Inflammatory macrophage treated with lipopolysaccharide for 4 hours (primary cell): ENCODE results near the gene ID2.

Experiments
- DNase-seq: peaks from one replicate; pipeline ENCODE4 v3.0.0-alpha.2; 2020

The ID2 gene, protein sequence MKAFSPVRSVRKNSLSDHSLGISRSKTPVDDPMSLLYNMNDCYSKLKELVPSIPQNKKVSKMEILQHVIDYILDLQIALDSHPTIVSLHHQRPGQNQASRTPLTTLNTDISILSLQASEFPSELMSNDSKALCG

DNA sequence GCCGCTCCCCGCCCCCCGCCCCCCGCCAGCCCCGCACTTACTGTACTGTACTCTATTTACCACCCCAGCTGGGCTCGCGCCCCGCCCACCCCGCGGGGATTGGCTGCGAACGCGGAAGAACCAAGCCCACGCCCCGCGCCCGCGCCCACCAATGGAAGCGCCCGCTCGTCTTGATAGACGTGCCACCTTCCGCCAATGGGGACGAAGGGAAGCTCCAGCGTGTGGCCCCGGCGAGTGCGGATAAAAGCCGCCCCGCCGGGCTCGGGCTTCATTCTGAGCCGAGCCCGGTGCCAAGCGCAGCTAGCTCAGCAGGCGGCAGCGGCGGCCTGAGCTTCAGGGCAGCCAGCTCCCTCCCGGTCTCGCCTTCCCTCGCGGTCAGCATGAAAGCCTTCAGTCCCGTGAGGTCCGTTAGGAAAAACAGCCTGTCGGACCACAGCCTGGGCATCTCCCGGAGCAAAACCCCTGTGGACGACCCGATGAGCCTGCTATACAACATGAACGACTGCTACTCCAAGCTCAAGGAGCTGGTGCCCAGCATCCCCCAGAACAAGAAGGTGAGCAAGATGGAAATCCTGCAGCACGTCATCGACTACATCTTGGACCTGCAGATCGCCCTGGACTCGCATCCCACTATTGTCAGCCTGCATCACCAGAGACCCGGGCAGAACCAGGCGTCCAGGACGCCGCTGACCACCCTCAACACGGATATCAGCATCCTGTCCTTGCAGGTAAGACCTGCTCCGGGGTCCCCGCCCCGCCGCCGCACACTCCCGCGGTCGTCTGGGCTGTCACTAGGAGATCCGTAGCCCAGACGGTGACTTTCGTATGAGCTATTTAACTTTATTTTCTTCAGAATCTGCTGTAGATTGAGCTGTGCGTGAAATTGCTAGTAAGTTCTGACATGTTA, at the start of gene ID2:
TSS of gene ID2 (plus strand) at position 271 of the 907 bp plus-strand sequence. CDS start at position 381, 110 bp downstream.
- DNase-seq = peak; percentile 100

DNA sequence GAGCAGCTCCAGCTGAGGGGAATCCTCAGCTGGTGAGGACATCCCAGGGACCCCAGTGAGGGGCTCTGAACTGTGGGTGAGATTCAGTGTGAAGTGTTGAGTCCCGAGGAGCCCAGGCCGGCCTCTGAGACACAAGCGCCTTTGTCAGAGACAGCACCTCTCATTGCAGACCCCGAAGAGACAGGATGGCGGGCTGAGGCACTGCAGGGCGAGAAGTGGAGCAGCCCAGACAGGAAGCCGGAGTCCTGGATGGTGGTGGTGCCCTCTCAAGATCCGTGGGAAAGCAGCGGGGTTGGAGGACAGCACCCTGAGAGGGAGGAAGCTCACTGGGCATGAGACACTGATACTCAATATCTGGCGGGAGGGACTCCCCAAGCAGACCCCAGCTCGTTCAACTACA, 49.1 kb upstream of the ID2 start:
- no peak for DNase-seq

DNA sequence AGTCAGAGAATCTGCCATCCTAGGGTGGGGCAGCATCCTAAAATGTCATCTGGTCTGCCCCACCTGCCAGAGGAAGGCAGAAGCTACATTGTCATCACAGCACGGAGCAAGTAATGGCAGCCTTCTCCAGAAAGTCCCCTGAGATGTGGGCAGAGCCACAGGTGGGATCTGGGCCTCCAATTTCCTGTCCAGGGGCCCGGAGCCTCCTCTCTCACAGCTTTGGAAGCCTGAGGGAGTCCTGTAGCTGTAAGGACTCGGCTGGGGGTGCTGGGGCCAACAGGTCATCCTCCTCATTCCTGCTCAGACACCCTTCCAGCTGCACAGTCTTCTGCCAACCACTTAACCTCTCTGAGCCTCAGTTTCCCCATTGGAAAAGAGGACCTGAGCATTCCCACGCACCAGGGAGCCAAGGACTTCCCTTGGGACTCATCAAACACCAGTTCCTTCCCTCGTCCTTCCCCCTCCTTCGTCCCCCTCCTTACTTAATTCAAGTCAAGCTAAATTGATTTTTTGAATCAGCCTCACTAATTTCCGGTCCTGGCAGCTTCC, 48.6 kb upstream of the ID2 start:
- no peak for DNase-seq

DNA sequence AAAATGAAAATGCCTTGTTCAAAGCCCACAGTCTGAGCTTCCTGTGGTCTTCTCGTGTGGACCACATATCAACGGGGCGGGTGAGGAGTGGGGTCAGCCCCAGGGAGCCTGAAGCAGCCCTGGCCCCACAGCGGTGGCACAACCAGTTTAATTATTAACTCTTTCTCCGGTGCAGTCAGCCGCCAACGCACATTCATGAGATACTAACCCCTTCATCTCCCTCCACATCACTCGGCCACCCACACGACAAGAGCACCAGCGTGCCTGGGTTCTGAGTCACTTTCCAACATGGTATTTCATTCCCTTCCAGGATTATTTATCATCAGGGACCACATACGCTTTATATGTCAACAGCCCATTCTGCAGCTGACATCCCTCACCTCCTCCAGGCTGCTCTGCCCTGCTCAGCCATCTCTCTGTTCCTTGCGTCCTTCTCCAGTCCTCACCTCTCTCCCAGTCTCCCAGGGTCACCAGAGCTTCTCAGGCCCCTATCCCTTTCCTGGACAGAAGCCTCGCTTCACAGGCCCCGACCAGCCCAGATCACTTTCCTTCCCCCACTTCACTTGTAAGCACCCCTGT, 48.0 kb upstream of the ID2 start:
- no peak for DNase-seq

GRCh38 chr2:8634466-8635172, 47.2 kb upstream of the ID2 start:
- no peak for DNase-seq

DNA sequence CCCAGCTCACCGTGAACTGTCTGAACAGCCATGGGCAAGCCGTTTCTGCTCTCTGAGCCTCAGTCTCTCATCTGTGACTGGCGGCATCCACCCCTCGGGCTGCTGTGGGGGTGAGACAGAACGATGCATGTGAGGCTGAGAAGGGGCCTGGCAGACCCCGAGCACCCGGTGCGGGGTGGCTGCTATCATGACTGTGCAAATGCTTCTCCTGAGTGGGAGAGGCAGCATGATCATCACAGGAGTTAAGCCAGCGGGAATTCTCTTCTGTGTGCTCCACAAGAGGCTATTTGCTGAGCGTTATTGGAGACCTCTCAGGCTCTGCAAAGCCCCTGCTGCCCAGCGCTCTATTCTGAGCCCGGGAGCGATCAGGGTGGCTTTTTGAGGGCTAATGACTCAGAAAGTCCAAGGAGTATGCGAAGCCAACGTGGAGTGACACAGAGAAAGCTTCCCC, 45.8 kb upstream of the ID2 start:
- no peak for DNase-seq

DNA sequence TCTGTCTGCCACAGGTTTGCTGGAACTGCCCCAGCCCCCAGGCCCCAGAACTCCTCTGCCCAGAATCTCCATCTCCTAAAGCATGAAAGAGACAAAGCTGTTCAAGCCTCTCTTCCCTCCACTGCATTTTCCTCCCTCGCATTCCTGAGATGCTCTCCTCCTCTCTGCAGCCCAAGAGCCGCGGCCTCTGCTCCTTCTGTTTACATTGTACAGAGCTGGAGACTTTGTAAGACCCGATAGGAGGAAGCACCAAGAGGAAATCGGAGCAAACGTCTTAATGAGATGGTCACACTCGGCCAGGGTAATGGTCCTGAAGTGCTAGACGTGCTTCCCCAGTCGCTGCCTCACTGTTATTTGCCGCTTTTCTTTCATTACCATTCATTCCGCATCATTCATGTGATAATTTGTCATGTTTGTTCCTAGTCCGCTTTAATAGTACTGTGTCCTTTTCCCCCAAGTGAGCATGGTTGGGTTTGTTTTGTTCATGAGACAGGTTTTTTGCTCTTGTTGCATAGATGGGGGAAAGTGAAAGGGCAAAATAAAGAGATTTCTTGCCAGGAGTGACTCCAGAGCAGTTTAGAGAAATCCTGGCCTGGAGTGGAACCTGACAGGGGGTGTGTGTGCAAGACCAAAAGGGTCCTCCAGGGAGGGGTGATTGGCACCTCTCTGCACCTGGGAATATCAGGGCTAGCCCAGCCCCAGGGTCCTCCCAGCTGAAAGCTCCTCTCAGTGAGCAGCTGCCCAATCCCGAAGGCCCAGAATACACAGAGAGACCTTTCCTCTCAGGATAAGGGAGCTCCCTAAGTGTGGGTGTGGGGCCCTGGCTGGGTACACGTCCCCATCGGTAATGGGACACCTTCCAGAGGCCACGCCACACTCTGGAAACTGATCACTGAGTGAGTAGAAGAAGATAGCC, 44.9 kb upstream of the ID2 start:
- no peak for DNase-seq

- no peak for DNase-seq
These were observed 43.5 kb upstream of the ID2 start for GRCh38 chr2:8638327-8638726.

GRCh38 chr2:8639122-8639635, 42.7 kb upstream of the ID2 start:
- DNase-seq = no peak

DNA sequence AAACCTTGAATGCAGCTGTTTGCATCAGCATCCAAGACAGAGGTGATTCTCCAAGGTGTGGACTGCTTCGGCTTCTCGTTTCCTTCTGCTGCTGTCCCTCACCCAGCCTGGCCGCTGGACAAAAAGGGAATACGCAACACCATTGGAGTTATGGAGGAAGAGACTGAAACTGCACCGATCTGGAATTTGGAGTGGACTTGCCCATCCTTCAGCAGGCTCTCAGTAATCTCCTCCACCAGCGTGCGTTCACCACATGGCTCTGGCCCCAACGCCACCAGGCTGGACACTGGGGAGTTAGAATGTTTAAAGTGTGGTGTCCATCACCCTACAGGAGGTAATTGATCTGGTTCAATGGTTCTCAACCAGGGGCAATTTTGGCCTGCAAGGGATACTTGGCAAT, 41.4 kb upstream of the ID2 start:
- no peak for DNase-seq

- DNase-seq = no peak
These were observed 40.4 kb upstream of the ID2 start for GRCh38 chr2:8641301-8641965.

- no peak for DNase-seq
These were observed 39.3 kb upstream of the ID2 start for GRCh38 chr2:8642366-8643068.

- DNase-seq = peak; percentile 25
These were observed 38.4 kb upstream of the ID2 start for GRCh38 chr2:8643250-8643995.

DNA sequence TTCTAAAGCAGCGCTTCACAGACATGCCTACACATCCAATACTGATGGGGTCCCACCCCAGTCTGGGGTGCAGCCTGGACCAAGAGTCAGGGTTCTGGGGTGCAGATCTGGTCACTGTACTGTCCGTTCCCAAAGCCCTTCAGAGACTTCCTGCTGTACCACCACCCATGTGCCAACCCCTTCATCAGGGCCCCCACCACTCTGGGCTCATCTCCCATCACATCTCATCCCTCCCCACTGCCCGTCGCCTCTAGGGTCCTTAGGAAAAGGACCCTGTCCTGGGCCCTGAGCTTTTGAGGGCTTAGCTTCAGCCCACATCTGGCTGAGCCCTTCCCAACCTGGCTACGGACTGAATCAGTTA, 37.9 kb upstream of the ID2 start:
- DNase-seq = no peak

GRCh38 chr2:8644605-8645175, 37.2 kb upstream of the ID2 start:
- peak; percentile 60 for DNase-seq

DNA sequence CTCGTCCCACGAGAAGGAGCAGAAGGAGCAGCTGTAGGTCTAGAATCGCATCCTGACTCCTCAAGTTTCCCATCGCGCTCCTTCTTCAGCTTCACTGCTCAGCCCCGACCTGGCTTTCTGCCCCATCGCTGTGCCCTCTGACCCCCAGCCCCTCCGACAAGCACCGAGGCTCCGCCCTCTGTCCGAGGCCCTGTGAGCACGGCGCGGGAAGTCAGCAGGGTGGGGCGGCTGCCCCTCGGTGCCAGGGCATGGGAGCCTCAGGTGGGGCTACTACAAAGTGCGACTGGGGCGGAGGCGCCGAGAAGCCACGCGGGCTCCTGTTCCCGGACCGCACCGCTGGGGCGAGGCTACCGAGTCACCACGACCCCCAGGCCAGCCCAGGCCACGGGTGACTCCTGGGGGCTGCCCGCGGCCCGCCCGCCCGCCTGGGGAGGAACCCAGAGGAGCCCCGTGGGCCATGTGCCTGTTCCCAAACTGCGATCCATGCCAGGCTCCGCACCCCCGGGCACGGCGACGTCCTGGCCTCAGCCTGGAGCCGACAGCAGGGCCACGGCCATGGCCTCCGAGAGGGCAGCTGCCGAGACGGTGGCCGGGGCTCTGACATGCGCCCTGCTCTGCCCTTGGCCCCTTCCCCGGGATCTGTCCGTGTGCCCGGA, 36.6 kb upstream of the ID2 start:
- DNase-seq = no peak

DNA sequence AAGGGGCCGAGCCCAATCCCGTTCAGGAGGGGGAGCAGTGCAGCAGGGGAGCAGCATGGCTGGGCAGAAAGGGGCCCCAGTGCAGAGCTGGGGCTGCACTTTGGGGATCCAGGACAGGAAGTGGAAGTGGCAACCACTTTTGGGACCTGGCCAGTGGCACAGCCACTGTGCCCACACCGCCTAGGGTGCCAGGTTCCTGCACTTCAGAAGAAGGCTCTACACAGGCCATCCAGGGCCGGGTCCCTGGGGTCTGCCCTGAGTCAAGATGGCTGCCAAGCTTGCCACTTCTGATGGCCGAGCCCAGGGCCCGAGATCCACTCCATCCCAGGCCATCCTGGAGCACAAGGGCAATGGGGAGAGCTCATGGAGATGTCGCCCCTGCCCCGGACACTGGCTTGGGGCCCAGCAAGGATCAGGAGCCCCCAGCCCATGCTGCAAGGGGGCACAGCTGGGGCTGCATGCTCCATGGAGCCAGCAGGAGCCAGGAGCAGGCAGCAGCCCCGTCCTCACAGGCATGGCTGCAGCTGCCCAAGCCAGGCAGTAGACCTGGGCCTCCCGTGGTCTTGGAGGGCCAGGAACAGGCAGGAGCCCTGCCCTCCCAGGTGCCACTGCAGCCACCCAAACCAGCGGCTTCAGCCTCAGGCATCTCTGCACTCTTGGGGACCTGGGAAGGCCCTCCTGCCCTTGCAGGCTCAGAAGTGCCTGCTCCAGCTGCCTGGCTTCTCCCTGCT, 35.0 kb upstream of the ID2 start:
- no peak for DNase-seq

DNA sequence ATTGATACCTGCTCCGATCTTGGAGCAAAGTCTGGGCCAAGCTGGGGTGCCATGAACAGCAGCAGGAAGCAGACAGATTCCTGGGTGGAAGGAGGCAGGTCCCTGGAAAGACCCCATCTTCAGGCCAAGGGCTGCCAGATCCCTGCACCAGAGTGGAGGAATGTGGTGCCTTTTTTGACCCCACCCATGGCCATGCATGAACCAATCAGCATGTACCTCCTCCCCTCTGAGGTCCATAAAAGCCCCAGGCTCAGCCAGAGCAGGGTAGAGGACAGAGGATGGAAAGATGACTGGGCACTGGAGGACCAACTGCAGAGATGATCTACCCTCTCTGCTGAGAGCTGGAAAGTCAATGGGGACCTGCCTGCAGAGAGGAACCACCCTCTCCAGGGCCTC, 34.4 kb upstream of the ID2 start:
- no peak for DNase-seq
